ENCODE measurements around the gene CCNI2. TPM values are rescaled to one million over a fixed set of nuclear protein-coding genes. Genes with fewer than 3 reads are reported as not detected.

CCNI2 gene
- total and polyA plus RNA-seq, 4 donors, result 0.69 to 24.0 (median 9.9) TPM

GRCh38 chr5:132756542-132756941, 9.3 kb downstream of the CCNI2 start:
- Histone ChIP-seq H3K36me3 (ENCODE audit: control insufficient read depth, insufficient read depth, low read length) (peaks cover 52% of the 10 kb centered on the region), H3K9me3 (ENCODE audit: control insufficient read depth, insufficient read depth, low read length) (no peaks in the 10 kb centered on the region), H3K27me3 (ENCODE audit: control insufficient read depth, insufficient read depth, low read length) (no peaks in the 10 kb centered on the region), H3K4me1 (ENCODE audit: control insufficient read depth, insufficient read depth, low read length) (peaks cover 6% of the 10 kb centered on the region), H3K27ac (ENCODE audit: low read depth, low read length) (no peak overlapping the region), H3K4me3 (ENCODE audit: low read depth, low read length) (no peak overlapping the region)
- DNase-seq (ENCODE audit: low read depth in 4 of 6, low spot score in 6 of 6), result no peak
- 85% methylated on average over 4 of the region's 5 CpGs for WGBS (ENCODE audit: insufficient coverage)

DNA sequence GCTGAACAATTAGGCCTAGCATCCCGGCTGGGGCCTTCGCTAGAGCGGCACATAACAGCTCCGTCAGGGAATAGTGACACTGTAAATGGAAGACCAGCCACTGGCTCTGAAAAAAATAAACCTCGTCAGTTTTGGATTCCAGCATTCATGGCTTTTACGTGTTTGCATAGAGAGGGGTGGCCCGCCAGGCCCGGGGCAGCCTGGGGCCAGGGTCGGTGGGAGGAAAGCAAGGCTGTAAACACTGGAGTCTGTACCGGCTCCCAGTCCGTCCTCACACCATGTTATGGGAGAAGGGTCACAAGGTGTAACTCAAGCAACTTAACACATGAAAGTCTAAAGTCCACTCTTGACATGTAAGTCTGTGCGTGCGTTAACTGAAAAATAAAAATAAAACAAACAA, 11.2 kb downstream of the CCNI2 start:
- no peaks in the 10 kb centered on the region for H3K27me3 ChIP-seq (ENCODE audit: control insufficient read depth, insufficient read depth, low read length)
- H3K9me3 ChIP-seq (ENCODE audit: control insufficient read depth, insufficient read depth, low read length), result no peaks in the 10 kb centered on the region
- WGBS (ENCODE audit: insufficient coverage), result 98% methylated on average over 6 of the region's 13 CpGs
- peaks cover 65% of the 10 kb centered on the region for H3K36me3 ChIP-seq (ENCODE audit: control insufficient read depth, insufficient read depth, low read length)
- peaks cover 3% of the 10 kb centered on the region for H3K4me1 ChIP-seq (ENCODE audit: control insufficient read depth, insufficient read depth, low read length)
- no peak overlapping the region for H3K27ac ChIP-seq (ENCODE audit: low read depth, low read length)
- no peak for DNase-seq (ENCODE audit: low read depth in 4 of 6, low spot score in 6 of 6)
- H3K4me3 ChIP-seq (ENCODE audit: low read depth, low read length), result no peak overlapping the region

DNA sequence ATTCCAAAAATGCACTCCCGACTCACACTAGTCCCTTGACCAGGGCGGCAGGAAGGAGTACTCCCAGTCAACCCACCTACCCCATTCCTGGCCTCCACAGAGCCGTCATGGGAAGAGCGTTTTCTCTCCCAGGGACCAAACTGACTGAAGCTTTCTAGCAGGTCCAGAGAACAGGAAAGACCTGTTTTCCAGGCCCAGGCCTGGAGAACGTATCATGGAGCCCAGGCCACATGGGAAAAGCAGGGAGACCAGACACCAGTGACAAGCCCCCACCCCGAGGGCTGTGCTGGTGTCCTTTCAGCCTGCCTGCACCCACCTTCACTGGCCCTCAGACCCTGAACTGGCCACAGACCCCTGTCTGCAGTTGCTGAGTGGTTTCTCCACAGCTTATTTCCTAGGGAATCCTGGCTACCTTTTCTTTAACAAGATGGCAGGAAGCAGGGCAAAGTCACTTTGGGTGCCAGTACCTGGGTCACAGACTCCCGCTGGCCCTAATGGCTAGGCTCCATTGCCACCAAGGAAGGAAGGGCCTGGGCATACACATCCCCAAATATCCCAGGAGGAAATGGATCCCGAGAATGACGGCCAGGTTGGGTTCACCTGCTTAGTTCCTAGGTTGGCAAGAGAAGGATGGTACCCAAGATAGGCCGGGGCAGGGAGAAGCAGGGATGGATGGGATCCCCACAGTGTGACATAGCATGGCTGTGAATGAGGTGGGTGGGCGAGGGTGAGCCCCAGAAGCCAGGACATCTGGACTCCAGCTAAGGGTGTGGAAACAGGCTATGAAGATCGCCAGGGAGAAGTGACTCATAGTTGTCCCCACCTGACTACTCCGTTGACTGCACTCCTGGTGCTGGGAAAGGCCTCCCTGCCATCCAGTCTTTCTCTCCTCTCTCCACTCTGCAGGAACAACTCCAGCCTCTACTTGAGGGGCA, 12.2 kb downstream of the CCNI2 start:
- H3K4me1 ChIP-seq (ENCODE audit: control insufficient read depth, insufficient read depth, low read length), result no peaks in the 10 kb centered on the region
- WGBS (ENCODE audit: insufficient coverage), result 97% methylated on average over 12 of the region's 13 CpGs
- peaks cover 71% of the 10 kb centered on the region for H3K36me3 ChIP-seq (ENCODE audit: control insufficient read depth, insufficient read depth, low read length)
- no peaks in the 10 kb centered on the region for H3K27me3 ChIP-seq (ENCODE audit: control insufficient read depth, insufficient read depth, low read length)
- H3K9me3 ChIP-seq (ENCODE audit: control insufficient read depth, insufficient read depth, low read length), result no peaks in the 10 kb centered on the region
- no peak overlapping the region for H3K4me3 ChIP-seq (ENCODE audit: low read depth, low read length)
- H3K27ac ChIP-seq (ENCODE audit: low read depth, low read length), result no peak overlapping the region
- DNase-seq (ENCODE audit: low read depth in 4 of 6, low spot score in 6 of 6), result no peak

- Histone ChIP-seq H3K4me1 (ENCODE audit: control insufficient read depth, insufficient read depth, low read length) (no peaks in the 10 kb centered on the region), H3K4me3 (ENCODE audit: low read depth, low read length) (no peak overlapping the region), H3K27me3 (ENCODE audit: control insufficient read depth, insufficient read depth, low read length) (no peaks in the 10 kb centered on the region), H3K9me3 (ENCODE audit: control insufficient read depth, insufficient read depth, low read length) (no peaks in the 10 kb centered on the region), H3K27ac (ENCODE audit: low read depth, low read length) (no peak overlapping the region), H3K36me3 (ENCODE audit: control insufficient read depth, insufficient read depth, low read length) (peaks cover 78% of the 10 kb centered on the region)
- no peak for DNase-seq (ENCODE audit: low read depth in 4 of 6, low spot score in 6 of 6)
- 94% methylated on average over 12 of the region's 12 CpGs for WGBS (ENCODE audit: insufficient coverage)
Observed at GRCh38 chr5:132760049-132760420, 12.8 kb downstream of the CCNI2 start.

DNA sequence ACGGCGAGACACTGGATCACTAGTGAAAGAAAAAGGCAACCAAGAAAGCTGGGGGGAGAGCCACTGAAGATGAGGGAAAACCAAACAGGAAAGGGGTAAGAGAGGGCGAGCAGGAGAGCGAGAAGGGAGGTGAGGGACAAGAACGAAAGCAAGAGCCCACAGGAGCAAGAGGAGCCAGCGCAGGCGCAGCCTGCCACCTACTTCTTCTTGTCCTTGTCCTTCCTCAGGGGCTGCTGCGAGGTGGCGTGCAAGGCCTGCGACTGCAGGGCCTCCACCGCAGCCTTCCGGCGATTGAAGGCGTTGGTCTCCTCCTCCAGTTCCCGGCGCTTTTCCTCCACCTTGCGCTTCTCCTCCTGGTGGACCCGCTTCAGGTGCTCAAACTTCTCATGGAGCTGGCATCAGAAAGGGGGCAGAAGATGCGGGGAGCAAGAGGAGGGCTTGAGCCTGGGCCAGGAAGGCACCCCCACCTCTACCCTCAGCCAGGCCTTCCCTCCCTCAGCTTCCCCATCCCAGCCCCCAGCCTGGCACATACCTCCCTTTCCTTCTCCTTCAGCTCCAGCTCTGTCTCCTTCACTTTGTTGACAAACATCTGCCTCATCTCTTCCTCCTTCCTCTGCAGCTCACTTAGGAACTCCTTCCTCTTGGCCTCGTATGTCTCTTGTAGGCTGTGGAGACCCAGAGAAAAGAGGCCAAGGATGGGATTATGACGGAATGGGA, 13.5 kb downstream of the CCNI2 start:
- Histone ChIP-seq H3K9me3 (ENCODE audit: control insufficient read depth, insufficient read depth, low read length) (no peaks in the 10 kb centered on the region), H3K27me3 (ENCODE audit: control insufficient read depth, insufficient read depth, low read length) (no peaks in the 10 kb centered on the region), H3K27ac (ENCODE audit: low read depth, low read length) (no peak overlapping the region), H3K4me3 (ENCODE audit: low read depth, low read length) (no peak overlapping the region), H3K36me3 (ENCODE audit: control insufficient read depth, insufficient read depth, low read length) (peaks cover 85% of the 10 kb centered on the region), H3K4me1 (ENCODE audit: control insufficient read depth, insufficient read depth, low read length) (peaks cover 3% of the 10 kb centered on the region)
- WGBS (ENCODE audit: insufficient coverage), result 97% methylated on average over 20 of the region's 21 CpGs
- no peak for DNase-seq (ENCODE audit: low read depth in 4 of 6, low spot score in 6 of 6)

GRCh38 chr5:132761321-132762240, 14.4 kb downstream of the CCNI2 start:
- no peak for DNase-seq (ENCODE audit: low read depth in 4 of 6, low spot score in 6 of 6)
- H3K27ac ChIP-seq (ENCODE audit: low read depth, low read length), result no peak overlapping the region
- WGBS (ENCODE audit: insufficient coverage), result 95% methylated on average over 22 of the region's 22 CpGs
- peaks cover 11% of the 10 kb centered on the region for H3K4me1 ChIP-seq (ENCODE audit: control insufficient read depth, insufficient read depth, low read length)
- H3K4me3 ChIP-seq (ENCODE audit: low read depth, low read length), result no peak overlapping the region
- no peaks in the 10 kb centered on the region for H3K9me3 ChIP-seq (ENCODE audit: control insufficient read depth, insufficient read depth, low read length)
- H3K27me3 ChIP-seq (ENCODE audit: control insufficient read depth, insufficient read depth, low read length), result no peaks in the 10 kb centered on the region
- peaks cover 91% of the 10 kb centered on the region for H3K36me3 ChIP-seq (ENCODE audit: control insufficient read depth, insufficient read depth, low read length)

DNA sequence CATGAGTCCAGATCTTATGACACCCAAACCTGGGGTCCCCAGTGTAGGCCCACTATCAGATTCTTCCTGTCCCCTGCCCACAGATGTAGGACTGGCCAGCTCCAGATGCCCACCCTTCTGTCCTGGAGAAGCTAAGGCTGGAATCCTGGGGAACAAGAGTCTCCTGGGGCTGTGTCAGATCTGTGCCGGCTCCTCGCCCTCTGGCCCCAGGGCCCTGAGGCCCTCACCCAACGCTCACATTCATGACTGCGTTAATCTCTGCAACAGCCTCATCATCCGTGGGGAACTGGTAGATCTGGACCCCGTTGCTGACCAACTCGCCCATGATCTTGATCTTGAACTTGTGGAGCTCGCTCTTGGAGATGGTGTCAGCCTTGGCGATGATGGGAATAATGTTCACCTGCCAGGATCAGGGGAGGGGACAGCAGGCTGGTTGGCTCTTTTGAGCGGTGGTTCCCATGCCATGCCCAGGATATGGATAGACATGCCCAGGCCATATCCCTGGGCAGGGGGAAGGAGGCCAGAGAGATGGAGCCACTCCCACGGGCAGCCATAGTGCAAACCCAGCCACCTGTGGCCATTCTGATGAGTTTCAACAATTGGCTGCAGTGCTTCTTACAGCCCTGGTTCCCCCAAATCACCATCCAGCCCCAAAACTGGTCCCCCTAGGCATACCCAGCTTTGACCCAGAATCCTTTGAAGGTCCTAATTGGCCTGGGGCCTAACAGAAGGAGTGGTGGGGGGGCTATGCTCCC, 15.2 kb downstream of the CCNI2 start:
- no peak for DNase-seq (ENCODE audit: low read depth in 4 of 6, low spot score in 6 of 6)
- Histone ChIP-seq H3K4me3 (ENCODE audit: low read depth, low read length) (no peak overlapping the region), H3K27me3 (ENCODE audit: control insufficient read depth, insufficient read depth, low read length) (no peaks in the 10 kb centered on the region), H3K36me3 (ENCODE audit: control insufficient read depth, insufficient read depth, low read length) (peaks cover 86% of the 10 kb centered on the region), H3K9me3 (ENCODE audit: control insufficient read depth, insufficient read depth, low read length) (no peaks in the 10 kb centered on the region), H3K27ac (ENCODE audit: low read depth, low read length) (no peak overlapping the region), H3K4me1 (ENCODE audit: control insufficient read depth, insufficient read depth, low read length) (peaks cover 19% of the 10 kb centered on the region)
- 100% methylated on average over 10 of the region's 11 CpGs for WGBS (ENCODE audit: insufficient coverage)

DNA sequence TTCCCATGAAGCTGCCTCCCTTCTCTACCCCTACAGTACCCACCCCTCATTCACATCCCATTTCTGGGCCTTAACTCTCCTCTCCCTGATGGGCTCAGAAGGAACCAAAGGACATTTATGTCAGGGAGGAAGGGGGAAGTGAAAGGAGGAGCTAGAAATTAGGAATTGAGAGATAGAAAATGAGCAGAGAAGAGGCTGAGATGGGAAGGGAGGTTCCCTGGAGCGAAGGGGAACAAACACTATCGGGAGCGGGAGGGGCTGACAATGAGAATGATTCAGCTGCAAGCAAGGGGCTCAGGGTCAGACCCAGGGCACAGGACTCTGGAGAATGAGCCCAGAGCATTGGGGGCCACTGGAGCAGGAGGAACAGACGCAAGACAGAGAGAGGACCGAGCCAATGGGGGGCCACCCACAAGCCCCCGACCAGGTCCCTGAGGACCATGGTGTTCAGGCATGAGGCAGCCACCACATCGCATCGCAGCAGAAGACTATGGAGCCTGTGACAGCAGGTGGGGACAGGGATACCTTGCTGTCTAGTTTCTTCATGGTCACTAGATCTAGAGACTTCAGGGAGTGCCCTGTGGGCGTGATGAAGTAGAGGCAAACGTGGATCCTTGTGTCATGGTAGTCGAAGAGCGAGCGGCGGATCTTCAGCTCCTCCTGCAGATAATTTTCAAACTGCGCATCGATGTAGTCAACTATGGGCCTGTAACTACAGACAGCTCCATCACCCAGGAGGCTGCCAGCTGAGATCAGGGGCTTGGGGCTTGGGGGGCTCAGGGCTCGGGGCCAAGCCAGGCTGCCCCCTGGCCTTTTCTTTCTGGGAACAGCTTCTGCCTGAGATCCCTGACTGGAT, 16.2 kb downstream of the CCNI2 start:
- 94% methylated on average over 17 of the region's 17 CpGs for WGBS (ENCODE audit: insufficient coverage)
- Histone ChIP-seq H3K4me1 (ENCODE audit: control insufficient read depth, insufficient read depth, low read length) (peaks cover 28% of the 10 kb centered on the region), H3K9me3 (ENCODE audit: control insufficient read depth, insufficient read depth, low read length) (no peaks in the 10 kb centered on the region), H3K4me3 (ENCODE audit: low read depth, low read length) (no peak overlapping the region), H3K36me3 (ENCODE audit: control insufficient read depth, insufficient read depth, low read length) (peaks cover 83% of the 10 kb centered on the region), H3K27me3 (ENCODE audit: control insufficient read depth, insufficient read depth, low read length) (no peaks in the 10 kb centered on the region), H3K27ac (ENCODE audit: low read depth, low read length) (no peak overlapping the region)
- no peak for DNase-seq (ENCODE audit: low read depth in 4 of 6, low spot score in 6 of 6)
